H1 (cell line): ENCODE measurements around the gene SLC35D3. TPM values are rescaled to one million over a fixed set of nuclear protein-coding genes. Genes with fewer than 3 reads are reported as not detected.

Source experiments
- CTCF ChIA-PET: fragments of 300-600 bp; sonication (Branson Sonifier 250); formaldehyde crosslinking; loops from one replicate; lab custom pipeline; 2021; ENCODE audit not compliant: partially characterized antibody; lab: Charles Lee
- POLR2A ChIA-PET: fragments of 300-600 bp; sonication (Branson Sonifier 250); formaldehyde crosslinking; loops from one replicate; lab custom pipeline; 2021; ENCODE audit warnings: inconsistent platforms; ENCODE audit not compliant: partially characterized antibody; lab: Charles Lee
- DNase-seq, 2 experiments: peaks; one replicate each; pipeline versions ENCODE4 v3.0.0 to v3.0.0-alpha.2; 2010 to 2022; ENCODE audit warnings: low spot score in 2 of 2, low read depth in 1 of 2, mixed read lengths in 1 of 2
- FAIRE-seq: peaks from 2 replicates; lab custom pipeline; 2011; peaks lifted over from hg19 to GRCh38; lab: Jason Lieb, UNC
- H2AFZ ChIP-seq: 2 replicates; pipeline ENCODE4 v1.8.1; 2012; ENCODE audit warnings: low read length, inconsistent platforms
- H2AK5ac ChIP-seq: 2 replicates; pipeline ENCODE4 v1.6.1; 2013; ENCODE audit warnings: low read depth, low read length
- H2BK120ac ChIP-seq: replicated peaks from 2 replicates; pipeline ENCODE3; 2013; ENCODE audit warnings: low read depth, low read length, inconsistent platforms
- H2BK12ac ChIP-seq: 2 replicates; pipeline ENCODE4 v1.6.1; 2013; ENCODE audit warnings: low read depth, low read length
- H2BK15ac ChIP-seq: 2 replicates; pipeline ENCODE4 v1.6.1; 2013; ENCODE audit warnings: low read length
- H2BK20ac ChIP-seq: 2 replicates; pipeline ENCODE4 v1.6.1; 2013; ENCODE audit warnings: low read length
- H2BK5ac ChIP-seq: 2 replicates; pipeline ENCODE4 v1.6.1; 2013; ENCODE audit warnings: low read depth, low read length
- H3K14ac ChIP-seq: 2 replicates; pipeline ENCODE4 v1.6.1; 2013; ENCODE audit warnings: inconsistent platforms; ENCODE audit not compliant: insufficient read length
- H3K18ac ChIP-seq: 2 replicates; pipeline ENCODE4 v1.6.1; 2013; ENCODE audit warnings: low read length; ENCODE audit errors: extremely low read depth
- H3K23ac ChIP-seq: 2 replicates; pipeline ENCODE4 v1.6.1; 2013; ENCODE audit warnings: inconsistent platforms; ENCODE audit not compliant: insufficient read length
- H3K23me2 ChIP-seq: 2 replicates; pipeline ENCODE4 v1.6.1; 2013; ENCODE audit warnings: low read depth, low read length
- H3K27ac ChIP-seq: 2 replicates; pipeline ENCODE4 v1.6.1; 2011; ENCODE audit warnings: low read depth, low read length, inconsistent platforms
- H3K27me3 ChIP-seq, 4 experiments: replicated peaks in 1 of 4; 1 replicate in 1 of 4; 2 replicates in 3 of 4; pipeline versions ENCODE4 v1.6.1 to v1.8.1; 2011 to 2013; ENCODE audit warnings: low read length in 3 of 4, mild to moderate bottlenecking in 3 of 4, inconsistent platforms in 2 of 4, mixed read lengths in 2 of 4, moderate library complexity in 1 of 4; ENCODE audit not compliant: control insufficient read depth in 3 of 4, insufficient read depth in 3 of 4; ENCODE audit errors: extremely low read depth in 1 of 4
- H3K36me3 ChIP-seq, 4 experiments: 2 replicates each; pipeline versions ENCODE4 v1.6.1 to v1.8.1; 2011 to 2013; ENCODE audit warnings: mild to moderate bottlenecking in 4 of 4, low read length in 3 of 4, moderate library complexity in 2 of 4, control low read depth in 1 of 4, inconsistent platforms in 1 of 4; ENCODE audit not compliant: insufficient read depth in 4 of 4, control insufficient read depth in 2 of 4
- H3K4ac ChIP-seq: replicated peaks from 2 replicates; pipeline ENCODE3; 2013; ENCODE audit warnings: low read length, low read depth, mixed read lengths, inconsistent platforms; ENCODE audit not compliant: insufficient read length
- H3K4me1 ChIP-seq, 4 experiments: replicated peaks in 1 of 4; 1 replicate in 1 of 4; 2 replicates in 3 of 4; pipeline versions ENCODE4 v1.6.1 to v1.8.1; 2011 to 2013; ENCODE audit warnings: low read length in 3 of 4, inconsistent platforms in 2 of 4, mixed read lengths in 1 of 4; ENCODE audit not compliant: insufficient read depth in 4 of 4, control insufficient read depth in 3 of 4
- H3K4me2 ChIP-seq, 2 experiments: 2 replicates each; pipeline versions ENCODE4 v1.6.1 to v1.8.1; 2011 to 2013; ENCODE audit warnings: low read depth in 2 of 2, low read length in 2 of 2, control low read depth in 1 of 2, inconsistent platforms in 1 of 2, mild to moderate bottlenecking in 1 of 2; ENCODE audit not compliant: insufficient read depth in 1 of 2
- H3K4me3 ChIP-seq, 4 experiments: fragments of 200-600, 300-600 bp in 1 of 4; sonication (generic), shearing (Covaris generic), sonication (Bioruptor Twin) in 1 of 4; 2 replicates each; pipeline versions ENCODE4 v1.5.1 to v1.8.1; 2011 to 2016; ENCODE audit warnings: low read length in 4 of 4, low read depth in 3 of 4, control low read depth in 2 of 4, inconsistent platforms in 2 of 4, mild to moderate bottlenecking in 2 of 4, mixed read lengths in 1 of 4, moderate library complexity in 1 of 4; ENCODE audit not compliant: insufficient read depth in 2 of 4; ENCODE audit errors: extremely low read depth in 1 of 4
- H3K56ac ChIP-seq: replicated peaks from 2 replicates; pipeline ENCODE3; 2013; ENCODE audit warnings: low read depth, mild to moderate bottlenecking, mixed read lengths, low read length, inconsistent platforms; ENCODE audit not compliant: insufficient read length
- H3K79me1 ChIP-seq: 2 replicates; pipeline ENCODE4 v1.6.1; 2013; ENCODE audit warnings: low read depth, low read length, control low read depth
- H3K79me2 ChIP-seq, 2 experiments: 2 replicates each; pipeline versions ENCODE4 v1.6.1 to v1.8.1; 2012 to 2013; ENCODE audit warnings: low read length in 2 of 2, mild to moderate bottlenecking in 2 of 2, inconsistent platforms in 1 of 2; ENCODE audit not compliant: insufficient read depth in 2 of 2, control insufficient read depth in 1 of 2
- H3K9ac ChIP-seq, 4 experiments: replicated peaks in 1 of 4; 1 replicate in 1 of 4; 2 replicates in 3 of 4; pipeline versions ENCODE4 v1.6.1 to v1.8.1; 2011 to 2013; ENCODE audit warnings: low read depth in 3 of 4, low read length in 3 of 4, control low read depth in 2 of 4, mild to moderate bottlenecking in 2 of 4, moderate library complexity in 2 of 4, inconsistent platforms in 1 of 4; ENCODE audit errors: extremely low read depth in 1 of 4
- H3K9me3 ChIP-seq, 2 experiments: 2 replicates each; pipeline versions ENCODE4 v1.6.1 to v1.8.1; 2012 to 2013; ENCODE audit warnings: mild to moderate bottlenecking in 2 of 2, moderate library complexity in 2 of 2, control low read depth in 1 of 2, inconsistent platforms in 1 of 2, low read depth in 1 of 2, low read length in 1 of 2, mixed read lengths in 1 of 2; ENCODE audit not compliant: insufficient read depth in 2 of 2
- H4K20me1 ChIP-seq, 2 experiments: replicated peaks in 1 of 2; 2 replicates each; pipeline versions ENCODE3 to v1.8.1; 2011 to 2013; ENCODE audit warnings: inconsistent platforms in 2 of 2, low read length in 2 of 2, mild to moderate bottlenecking in 1 of 2; ENCODE audit not compliant: insufficient read depth in 2 of 2, control insufficient read depth in 1 of 2
- H4K5ac ChIP-seq: 2 replicates; pipeline ENCODE4 v1.6.1; 2013; ENCODE audit warnings: low read length, low read depth, mixed read lengths, inconsistent platforms; ENCODE audit not compliant: insufficient read length
- H4K8ac ChIP-seq: 2 replicates; pipeline ENCODE4 v1.8.0; 2013; ENCODE audit warnings: mild to moderate bottlenecking, moderate library complexity, low read length, inconsistent platforms; ENCODE audit not compliant: insufficient read depth; ENCODE audit errors: extremely low read depth
- H4K91ac ChIP-seq: replicated peaks from 2 replicates; pipeline ENCODE3; 2013; ENCODE audit warnings: low read length, mixed read lengths, inconsistent platforms; ENCODE audit not compliant: insufficient read length
- ASH2L ChIP-seq: fragments of 200-600, 300-600 bp; sonication (generic); IDR thresholded peaks from one replicate; pipeline ENCODE4 v1.7.1; 2017; ENCODE audit warnings: low read length
- SRF ChIP-seq: IDR thresholded peaks from 2 replicates; pipeline ENCODE4 v1.6.1; 2011; ENCODE audit warnings: mild to moderate bottlenecking, low read depth, low read length, moderate library complexity
- WGBS, 2 experiments: shearing (Covaris generic) in 1 of 2; methylation state at CpG; one replicate each; pipeline versions ENCODE4 v1.1.6 to v1.1.7; 2013 to 2015; ENCODE audit warnings: low lambda C conversion rate in 2 of 2, mixed read lengths in 2 of 2, inconsistent platforms in 1 of 2, low coverage in 1 of 2, missing lambda C conversion rate in 1 of 2; ENCODE audit not compliant: insufficient replicate concordance in 2 of 2, insufficient coverage in 1 of 2, insufficient read length in 1 of 2; ENCODE audit errors: extremely low coverage in 1 of 2, missing lambda C conversion rate in 1 of 2; 5-methylcytosine and 5-hydroxymethylcytosine counted together
- polyA plus RNA-seq, 7 experiments: library from polyadenylated mRNA; depleted of rRNA in 3 of 7; stranded (reverse) in 5 of 7; unstranded in 2 of 7; fragments of >200 nt in 5 of 7; fragments of 200-250 nt in 2 of 7; gene quantifications; 1 replicate in 5 of 7; 2 replicates in 1 of 7; 4 replicates in 1 of 7; pipeline versions ENCODE4 v1.2.1 to v1.2.3, GENCODE V29; 2011 to 2013; ENCODE audit warnings: missing spikeins in 2 of 7, mixed read lengths in 2 of 7
- total RNA-seq: library from RNA; stranded (reverse); fragmentation: NEBNext Ultra II Directional; extraction: Animal tissue kit (Norgen Biotek cat#: 25700); gene quantifications from 2 replicates; pipeline ENCODE4 v1.2.1, GENCODE V29; 2021

The SLC35D3 gene
- total and polyA plus RNA-seq, 2 of the 8 experiments (the other 6 are each of a cell fraction or from before 2014, with no cell fraction given), result 0.27 to 0.39 TPM

- Histone ChIP-seq H2BK20ac (peak overlapping the region; percentile 66; the same call in 1 of the 2 replicates), H3K4ac (no peak overlapping the region), H3K79me2 (no peaks in the 10 kb centered on the region), H3K23me2 (no peaks in the 10 kb centered on the region), H3K36me3 (no peaks in the 10 kb centered on the region), H3K79me1 (no peaks in the 10 kb centered on the region), H3K27ac (no peak overlapping the region), H3K9me3 (no peaks in the 10 kb centered on the region), H4K5ac (no peak overlapping the region), H3K14ac (no peak overlapping the region), H3K9ac (no peak overlapping the region), H2AK5ac (no peak overlapping the region), H2BK15ac (no peak overlapping the region), H4K20me1 (no peaks in the 10 kb centered on the region), H2BK120ac (no peak overlapping the region), H3K18ac (no peak overlapping the region), H2BK5ac (no peak overlapping the region), H2BK12ac (no peak overlapping the region), H3K4me3 (no peak overlapping the region), H3K56ac (no peak overlapping the region), H3K4me1 (peaks cover 0 to 17% (median 11%) of the 10 kb centered on the region in 4 experiments; a peak in 5 of 7 replicates), H2AFZ (no peak overlapping the region), H3K4me2 (no peak overlapping the region), H4K91ac (no peak overlapping the region), H3K27me3 (no peaks in the 10 kb centered on the region), H4K8ac (no peak overlapping the region), H3K23ac (no peak overlapping the region)
- TF ChIP-seq SRF (no peak), ASH2L (no peak)
- FAIRE-seq, result no peak
- ChIA-PET CTCF (interaction anchor here (0.7 to 1.2 kb wide), 3 partner anchors 26 to 202 kb away, joined by 3 to 5 read pairs (median 3); no protein-coding TSS in a partner anchor), POLR2A (no interaction called here)
- DNase-seq, result no peak
- WGBS, 2 experiments, result 83% methylated on average over 4 of the region's 4 CpGs; no CpG with 5 or more reads in 1 of the 2 experiments
Measured at GRCh38 chr6:136962661-136963060, 40.6 kb downstream of the SLC35D3 start.
